ENCODE results near the gene PROS1.
"Not testable (repeated sequence)": the region's sequence is repeated elsewhere in the genome, so short reads cannot be mapped to it uniquely, and the experiment has no call there.

PROS1 gene

DNA sequence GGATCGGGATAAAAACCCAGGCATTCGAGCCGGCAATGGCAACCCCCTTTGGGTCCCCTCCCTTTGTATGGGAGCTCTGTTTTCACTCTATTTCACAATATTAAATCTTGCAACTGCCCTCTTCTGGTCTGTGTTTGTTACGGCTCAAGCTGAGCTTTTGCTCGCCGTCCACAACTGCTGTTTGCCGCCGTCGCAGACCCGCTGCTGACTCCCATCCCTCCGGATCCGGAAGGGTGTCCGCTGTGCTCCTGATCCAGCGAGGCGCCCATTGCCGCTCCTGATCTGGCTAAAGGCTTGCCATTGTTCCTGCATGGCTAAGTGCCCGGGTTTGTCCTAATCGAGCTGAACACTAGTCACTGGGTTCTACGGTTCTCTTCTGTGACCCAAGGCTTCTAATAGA lies 8.6 kb downstream of the PROS1 start:
- DNase-seq: not testable (repeated sequence)

- no peak for DNase-seq
Observed at GRCh38 chr3:93962798-93963197, 10.9 kb downstream of the PROS1 start.

DNA sequence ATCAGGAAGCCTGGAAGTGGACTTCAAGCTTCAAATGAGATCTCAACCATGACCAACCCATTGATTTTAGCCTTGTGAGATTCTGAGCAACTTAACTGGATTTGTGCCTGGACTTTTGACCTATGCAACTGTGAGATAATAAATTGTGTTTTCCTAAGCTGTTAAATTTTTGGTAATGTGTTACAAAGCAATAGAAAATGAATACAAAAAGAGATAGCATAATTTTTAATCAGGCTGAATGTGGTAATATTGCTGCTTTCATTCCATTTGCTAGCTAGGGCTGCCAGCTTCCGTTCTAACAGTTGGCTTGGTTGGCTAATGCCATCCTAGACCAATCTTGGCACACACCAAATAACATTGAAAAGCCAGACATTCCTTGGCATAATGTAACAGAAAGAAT lies 12.2 kb downstream of the PROS1 start:
- DNase-seq: no peak

GRCh38 chr3:93961026-93961425 lies 12.7 kb downstream of the PROS1 start:
- no peak for DNase-seq

- DNase-seq: peak; percentile 71
Observed at GRCh38 chr3:93949958-93950357, 23.7 kb downstream of the PROS1 start.

- DNase-seq: not testable (repeated sequence)
Observed at GRCh38 chr3:93937485-93937884, 36.2 kb downstream of the PROS1 start.

DNA sequence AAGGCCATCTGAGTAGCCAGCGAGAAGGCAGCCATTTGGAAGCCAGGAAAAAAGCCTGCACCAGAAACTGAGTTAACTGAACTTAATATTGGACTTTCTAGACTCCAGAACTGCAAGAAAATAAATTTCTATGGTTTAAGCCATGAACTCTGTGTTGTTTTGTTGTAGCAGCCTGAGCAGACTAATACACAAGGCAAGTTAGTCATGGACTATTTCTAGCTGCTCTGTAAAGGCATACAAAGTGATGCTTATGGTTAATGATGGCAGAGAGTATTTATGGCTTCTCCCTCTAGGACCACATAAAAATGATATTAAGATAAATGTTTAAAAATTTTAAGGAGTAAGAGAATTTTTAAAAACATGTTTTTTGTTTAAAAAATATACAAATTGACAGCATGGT lies 37.1 kb downstream of the PROS1 start:
- DNase-seq: no peak

DNA sequence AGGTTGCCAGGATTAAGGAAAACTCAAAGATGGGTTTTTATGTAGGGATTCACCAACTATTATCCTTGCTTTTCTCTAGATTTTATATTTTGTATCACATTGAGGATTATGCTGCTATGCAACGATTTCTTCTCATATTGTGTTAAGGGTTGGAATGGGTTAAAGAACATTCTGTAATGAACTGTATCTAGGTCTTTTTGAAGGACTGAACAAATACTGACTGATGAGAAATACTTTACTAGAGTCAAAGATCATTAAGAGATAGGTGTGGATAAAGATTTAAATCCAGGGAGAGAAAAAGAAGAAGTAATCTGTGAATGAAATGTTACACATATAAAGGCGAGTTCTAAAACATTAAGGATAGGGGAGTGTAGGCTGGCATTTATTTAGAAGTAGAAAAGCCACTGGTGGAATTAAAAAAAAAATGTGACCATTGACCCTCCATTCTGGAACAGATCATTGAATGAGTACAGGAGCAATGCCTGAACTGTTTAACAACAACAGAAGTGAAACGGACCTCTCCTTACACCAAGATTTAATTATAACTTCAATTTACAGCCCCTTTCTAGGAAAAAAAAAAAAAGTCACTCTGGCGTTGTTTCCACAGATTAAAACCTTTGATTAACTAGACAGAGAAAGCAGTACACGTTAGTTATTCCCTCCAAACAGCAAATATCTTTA lies 39.2 kb downstream of the PROS1 start:
- no peak for DNase-seq

GRCh38 chr3:93931597-93932229 lies 42.0 kb downstream of the PROS1 start:
- no peak for DNase-seq

GRCh38 chr3:93930041-93930440 lies 43.7 kb downstream of the PROS1 start:
- no peak for DNase-seq

DNA sequence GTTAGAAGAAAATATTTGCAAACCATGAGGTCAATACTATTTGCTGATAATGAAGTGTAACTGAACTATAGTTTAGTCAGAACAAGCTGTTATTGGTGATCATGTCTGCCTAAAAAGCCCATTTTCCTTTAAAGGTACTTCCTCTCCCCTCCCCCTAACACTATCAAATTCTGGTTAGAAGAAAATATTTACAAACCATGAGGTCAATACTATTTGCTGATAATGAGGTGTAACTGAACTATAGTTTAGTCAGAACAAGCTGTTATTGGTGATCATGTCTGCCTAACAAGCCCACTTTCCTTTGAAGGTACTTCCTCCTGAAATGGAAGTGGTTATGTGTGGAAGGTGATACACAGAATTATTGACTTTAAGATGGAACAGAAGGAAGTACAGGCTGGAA lies 46.9 kb downstream of the PROS1 start:
- DNase-seq: no peak

- DNase-seq: no peak
Observed at GRCh38 chr3:93924491-93924890, 49.2 kb downstream of the PROS1 start.

- DNase-seq: no peak
Observed at GRCh38 chr3:93923006-93923405, 50.7 kb downstream of the PROS1 start.

- DNase-seq: not testable (repeated sequence)
Observed at GRCh38 chr3:93917546-93918029, 56.1 kb downstream of the PROS1 start.

- DNase-seq: not testable (repeated sequence)
Observed at GRCh38 chr3:93913623-93914022, 60.1 kb downstream of the PROS1 start.

DNA sequence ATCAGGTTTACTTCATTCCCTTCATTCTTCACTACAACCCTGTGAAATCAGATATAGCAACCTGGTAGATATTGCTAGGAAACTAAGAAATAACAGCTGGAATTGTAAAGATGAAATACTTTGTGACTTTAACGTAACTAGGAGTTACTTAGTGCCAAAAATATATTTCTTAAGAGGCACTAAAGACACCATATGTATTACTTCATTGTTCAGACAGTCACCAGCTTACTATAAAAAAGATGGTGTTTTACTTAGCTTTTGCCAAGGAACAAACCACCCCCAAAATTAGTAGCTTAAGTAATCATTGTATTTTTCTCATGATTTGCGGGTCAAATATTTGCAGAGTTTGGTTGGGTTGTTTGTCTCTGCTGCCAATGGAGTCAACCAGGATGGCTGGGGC lies 62.5 kb downstream of the PROS1 start:
- no peak for DNase-seq

DNA sequence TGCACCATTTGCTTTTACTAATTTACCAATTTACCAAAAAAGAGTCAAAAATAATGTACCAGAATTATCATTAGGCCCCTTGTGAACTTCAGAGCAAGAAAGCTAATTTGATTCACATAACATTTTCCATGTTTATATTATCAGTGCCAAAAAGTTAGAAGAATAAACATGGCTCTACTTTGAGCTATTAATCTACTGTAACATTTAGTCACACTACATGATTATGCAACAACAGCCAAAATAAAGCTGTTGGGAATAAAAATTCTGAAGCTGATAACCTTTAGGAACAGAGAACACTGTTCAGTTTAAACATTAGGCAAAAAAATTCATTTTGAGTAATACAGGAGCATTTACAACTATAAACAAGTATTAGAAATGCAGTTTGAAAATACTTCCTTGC lies 63.6 kb downstream of the PROS1 start:
- DNase-seq: no peak

DNA sequence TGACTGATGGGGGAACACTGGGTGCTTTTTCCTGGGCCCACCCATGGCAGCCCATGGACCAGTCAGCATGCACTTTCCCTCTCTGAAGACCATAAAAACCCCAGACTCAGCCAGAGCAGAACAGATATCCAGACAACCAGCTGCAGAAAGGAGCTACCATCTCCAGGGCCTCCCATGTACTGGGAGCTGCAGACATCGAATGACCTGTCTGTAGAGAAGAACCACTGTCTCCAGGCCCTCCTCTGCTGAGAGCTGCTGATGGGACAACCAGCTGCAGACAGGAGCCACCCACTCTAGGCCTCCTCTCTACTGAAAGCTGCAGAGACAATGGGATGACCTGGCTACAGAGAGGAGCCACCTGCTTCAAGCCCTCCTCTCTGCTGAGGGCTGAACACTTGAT lies 66.6 kb downstream of the PROS1 start:
- DNase-seq: no peak

DNA sequence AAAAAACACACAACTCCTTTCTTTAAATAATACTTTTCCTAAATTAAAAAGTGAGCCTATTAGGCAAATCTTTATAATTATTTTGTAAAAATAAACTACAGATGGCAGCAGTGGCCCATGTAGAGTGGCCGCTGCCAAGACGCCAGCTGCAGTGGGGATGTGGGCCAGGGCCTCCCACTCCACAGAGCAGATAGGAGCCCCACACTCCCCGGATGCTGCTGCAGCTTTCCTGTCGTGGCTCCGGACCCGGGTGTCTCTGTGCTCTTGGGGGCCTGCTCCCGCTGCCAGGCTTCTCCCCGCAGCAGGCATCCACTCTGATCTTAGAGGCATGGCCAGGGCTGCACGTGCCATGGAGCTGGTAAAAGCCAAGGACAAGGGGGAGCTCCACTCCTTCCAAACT lies 67.5 kb downstream of the PROS1 start:
- DNase-seq: no peak

DNA sequence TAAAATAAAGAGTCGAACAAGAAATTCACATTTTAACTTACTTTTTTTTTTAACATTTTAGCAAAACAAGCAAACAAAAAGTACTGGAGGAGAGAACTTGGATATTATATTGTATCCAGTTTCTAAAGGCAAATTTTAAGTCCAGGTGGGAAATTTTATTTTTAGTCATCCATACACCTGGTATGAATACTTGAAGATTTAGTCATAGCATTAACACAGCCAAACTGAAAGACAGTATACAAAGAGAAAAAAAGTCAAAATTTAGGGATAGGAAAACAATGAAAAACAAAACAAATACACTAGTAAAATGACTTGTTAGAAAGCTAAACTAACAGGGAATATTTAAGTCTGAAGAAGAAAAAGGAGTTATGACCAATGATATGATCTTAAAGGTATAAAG lies 69.1 kb downstream of the PROS1 start:
- DNase-seq: no peak

DNA sequence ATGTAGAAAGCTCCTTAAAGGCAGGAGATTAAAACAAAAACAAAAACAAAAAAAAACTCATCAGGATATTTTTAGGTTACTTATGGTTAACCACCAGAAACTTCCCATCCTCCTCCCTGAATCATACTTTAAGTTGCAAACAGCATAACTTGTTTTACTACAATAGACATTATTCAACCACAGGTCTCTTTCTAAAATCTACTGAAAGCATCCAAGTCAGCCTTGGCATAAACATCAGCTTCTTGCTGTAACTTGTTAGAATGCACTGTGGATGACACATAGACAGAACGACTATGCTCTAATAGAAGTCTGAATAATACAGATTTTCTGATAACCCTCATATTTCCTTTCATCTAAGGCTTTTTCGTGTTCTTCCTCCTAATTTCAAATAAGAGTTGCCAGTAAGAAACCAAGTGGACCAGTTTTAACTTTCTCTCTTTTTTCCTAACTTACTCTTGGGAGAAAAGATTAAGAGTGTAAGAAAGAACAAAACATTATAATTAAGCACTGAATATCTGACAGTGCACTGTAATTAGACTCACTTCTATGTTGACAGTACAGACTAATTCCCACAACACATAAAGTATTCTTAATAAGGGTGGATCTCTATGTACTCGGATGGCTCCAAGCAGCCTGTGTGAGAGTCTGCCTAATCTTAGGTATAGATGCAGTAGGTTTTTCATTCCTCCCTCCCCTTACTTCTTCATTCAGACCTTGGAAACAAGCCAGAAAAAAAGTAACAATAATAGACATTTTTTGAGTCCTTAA lies 95.3 kb downstream of the PROS1 start:
- DNase-seq: not testable (repeated sequence)

DNA sequence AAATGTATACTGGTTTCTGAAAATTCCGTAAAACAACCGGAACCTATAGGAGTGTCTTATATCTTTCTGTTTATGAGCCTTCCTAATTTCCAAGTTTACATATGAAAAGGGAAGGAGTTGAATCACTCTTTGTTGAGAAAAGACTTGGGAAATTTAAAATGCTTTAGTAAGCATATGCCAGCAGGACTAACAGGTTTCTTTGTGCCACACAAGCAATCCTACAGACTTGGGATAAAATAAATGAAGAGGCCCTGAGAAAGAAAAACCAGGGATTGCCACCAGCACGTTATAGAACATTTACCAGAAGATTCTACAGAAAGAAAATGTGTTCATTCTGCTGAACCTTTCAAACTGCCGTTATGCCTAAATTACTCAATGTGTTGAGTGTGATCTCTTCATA lies 96.3 kb downstream of the PROS1 start:
- DNase-seq: not testable (repeated sequence)

DNA sequence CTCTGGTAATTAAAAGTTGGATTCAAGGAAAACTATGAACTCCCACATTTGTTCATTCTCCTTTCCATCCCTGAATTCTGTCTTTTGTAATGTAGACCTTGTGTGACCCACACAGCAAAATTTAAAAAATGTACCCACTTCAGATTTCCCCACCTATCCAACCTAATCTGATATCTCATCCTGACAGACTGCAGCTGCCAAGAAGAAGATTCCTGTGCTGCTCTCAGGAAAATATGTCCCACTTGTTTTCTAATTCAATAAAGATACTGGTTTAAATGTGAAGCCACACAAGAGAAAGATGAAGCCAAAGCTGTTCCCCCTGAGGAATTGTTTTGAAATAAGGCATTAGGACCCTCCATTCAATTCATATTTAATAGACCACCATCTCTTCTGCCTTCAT lies 100.3 kb downstream of the PROS1 start:
- DNase-seq: not testable (repeated sequence)

DNA sequence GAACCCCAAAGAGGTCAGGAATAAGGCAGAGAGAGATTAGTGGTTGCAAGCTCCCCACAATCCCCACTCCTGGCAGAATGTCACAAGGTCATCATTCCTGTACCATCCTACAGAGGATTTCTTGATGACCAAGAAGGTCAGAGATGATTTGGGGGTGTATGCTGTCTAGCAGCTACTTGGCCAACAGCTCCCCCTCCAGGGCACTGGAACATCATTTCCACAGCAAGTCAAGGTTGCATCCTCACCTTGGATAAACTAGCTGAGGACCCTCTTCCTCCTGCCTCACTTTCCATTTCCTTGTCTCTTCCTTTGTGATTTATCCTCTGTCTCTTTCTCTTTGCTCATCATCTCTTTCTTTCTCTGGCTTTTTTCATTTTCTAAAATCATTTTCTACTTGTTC lies 106.3 kb downstream of the PROS1 start:
- no peak for DNase-seq

All from NCI-H2171 treated with DMSO at 0.1 percent for 48 hours (cell line).